ENCODE data around the gene SRP68.

SRP68 gene

DNA sequence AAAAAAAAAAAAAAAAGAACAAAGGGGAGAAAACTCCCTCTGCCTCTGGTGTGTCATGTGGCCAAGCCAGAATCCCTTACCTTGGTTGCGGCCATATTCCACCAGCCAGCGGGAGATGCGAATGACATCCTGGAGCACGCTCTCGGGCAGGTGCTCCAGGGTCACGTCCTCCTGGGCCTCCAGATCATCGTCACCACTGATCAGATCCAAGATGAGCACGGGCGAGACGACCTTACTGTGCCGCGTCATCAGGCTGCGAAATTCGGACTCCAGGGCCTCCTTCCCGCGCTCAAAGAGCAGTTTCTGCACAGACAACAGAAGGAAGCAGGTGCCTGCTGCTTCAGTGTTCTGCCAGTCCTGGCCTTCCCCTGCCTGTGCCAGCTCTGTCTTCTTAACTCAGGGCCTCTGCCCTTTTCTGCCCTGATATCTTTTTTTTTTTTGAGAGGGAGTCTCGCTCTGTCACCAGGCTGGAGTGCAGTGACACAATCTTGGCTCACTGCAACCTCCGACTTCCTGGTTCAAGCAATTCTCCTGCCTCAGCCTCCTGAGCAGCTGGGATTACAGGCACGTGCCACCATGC is 25.5 kb upstream of the SRP68 start:
- TF ChIP-seq ZNF274 (IDR thresholded peaks at IDR 0.05; ENCODE audit: low read depth, low read length): no peak
- H3K4me3 ChIP-seq (ENCODE audit: low read length): no peak overlapping the region

- no peak for TF ChIP-seq ZNF274 (IDR thresholded peaks at IDR 0.05; ENCODE audit: low read depth, low read length)
- H3K4me3 ChIP-seq (ENCODE audit: low read length): no peak overlapping the region
Observed at GRCh38 chr17:76095943-76096342, 23.6 kb upstream of the SRP68 start.

- TF ChIP-seq ZNF274 (IDR thresholded peaks at IDR 0.05; ENCODE audit: low read depth, low read length): no peak
- no peak overlapping the region for H3K4me3 ChIP-seq (ENCODE audit: low read length)
Observed at GRCh38 chr17:76094046-76094445, 21.7 kb upstream of the SRP68 start.

- TF ChIP-seq ZNF274 (IDR thresholded peaks at IDR 0.05; ENCODE audit: low read depth, low read length): no peak
- no peak overlapping the region for H3K4me3 ChIP-seq (ENCODE audit: low read length)
Observed at GRCh38 chr17:76092526-76093413, 20.5 kb upstream of the SRP68 start.

DNA sequence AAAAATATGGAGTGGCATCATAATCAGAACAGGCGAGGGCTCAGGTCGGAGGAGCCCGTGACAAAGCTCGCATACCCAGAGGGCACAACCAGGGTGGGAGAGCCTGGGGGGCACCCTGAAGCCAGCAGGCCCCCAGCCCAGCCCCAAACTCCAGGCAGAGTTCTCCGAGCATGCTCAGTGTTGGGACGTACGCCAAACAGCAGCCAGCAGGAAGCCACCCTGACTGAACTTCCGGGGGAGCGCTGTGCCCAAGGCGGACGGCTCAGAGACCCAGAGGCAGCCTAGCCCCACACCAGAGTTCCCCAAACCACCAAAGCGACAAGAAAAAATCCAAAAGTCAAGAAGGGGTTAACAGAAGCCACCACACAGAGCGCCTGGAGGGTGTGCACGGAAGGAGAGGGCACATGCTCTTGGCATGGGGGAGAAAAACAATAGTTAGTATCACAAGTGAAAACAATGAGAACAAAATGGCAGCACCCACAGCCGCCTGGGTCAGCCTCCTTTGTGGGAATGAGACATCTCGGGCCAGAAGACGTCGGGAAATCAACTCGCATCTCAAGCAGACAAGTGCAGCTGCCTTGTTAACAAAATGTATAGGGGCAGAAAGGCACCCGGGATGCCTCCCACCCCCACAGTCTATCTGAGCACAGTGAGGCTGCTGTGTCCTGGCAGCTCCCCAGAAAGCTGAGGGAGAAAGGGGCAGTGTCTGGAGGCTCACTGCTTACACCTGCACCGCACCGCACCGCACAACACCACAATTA is 19.4 kb upstream of the SRP68 start:
- H3K4me3 ChIP-seq (ENCODE audit: low read length): no peak overlapping the region
- no peak for TF ChIP-seq ZNF274 (IDR thresholded peaks at IDR 0.05; ENCODE audit: low read depth, low read length)

- TF ChIP-seq ZNF274 (IDR thresholded peaks at IDR 0.05; ENCODE audit: low read depth, low read length): no peak
- H3K4me3 ChIP-seq (ENCODE audit: low read length): no peak overlapping the region
Observed at GRCh38 chr17:76090517-76091129, 18.3 kb upstream of the SRP68 start.

GRCh38 chr17:76089680-76090516 is 17.6 kb upstream of the SRP68 start:
- TF ChIP-seq ZNF274 (IDR thresholded peaks at IDR 0.05; ENCODE audit: low read depth, low read length): no peak

DNA sequence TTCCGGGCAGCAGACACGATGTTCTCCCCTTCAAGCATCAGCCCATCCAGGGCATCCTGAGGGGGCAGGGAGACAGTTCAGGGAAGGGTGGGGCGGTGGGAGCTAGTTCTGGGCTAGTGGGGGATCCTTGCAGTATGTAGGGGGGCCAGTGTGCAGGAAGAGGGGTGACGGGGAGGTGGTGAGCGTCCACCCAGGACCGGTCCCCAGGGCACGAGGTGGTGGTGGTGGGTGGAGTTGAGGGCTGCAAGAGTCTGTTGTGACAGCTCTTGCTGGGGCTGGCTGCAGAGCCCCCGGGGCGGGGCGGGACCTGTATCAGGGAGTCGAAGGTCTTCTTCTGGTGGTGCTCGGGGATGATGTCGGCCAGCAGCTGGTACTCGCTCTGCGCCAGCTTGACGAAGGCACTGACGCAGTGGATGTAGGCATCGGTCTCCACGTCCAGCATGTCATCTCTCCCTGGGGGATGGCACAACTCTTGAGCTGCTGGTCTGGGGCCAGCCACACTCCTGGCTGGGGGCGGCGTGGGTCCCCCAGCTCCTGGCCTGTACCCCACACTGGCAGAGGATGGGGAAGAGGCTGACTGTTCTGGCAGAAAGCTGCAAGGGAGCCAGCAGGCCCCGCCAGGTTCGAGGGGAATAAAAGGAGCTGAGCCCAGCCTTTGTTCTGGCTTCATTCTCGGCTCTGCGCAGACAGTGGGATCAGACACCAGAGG is 16.7 kb upstream of the SRP68 start:
- no peak overlapping the region for H3K4me3 ChIP-seq (ENCODE audit: low read length)
- no peak for TF ChIP-seq ZNF274 (IDR thresholded peaks at IDR 0.05; ENCODE audit: low read depth, low read length)

More at GRCh38 chr17:76089680-76090516, 17.6 kb upstream of the SRP68 start:
- no peak overlapping the region for H3K4me3 ChIP-seq (ENCODE audit: low read length)

- no peak for TF ChIP-seq ZNF274 (IDR thresholded peaks at IDR 0.05; ENCODE audit: low read depth, low read length)
- no peak overlapping the region for H3K4me3 ChIP-seq (ENCODE audit: low read length)
Observed at GRCh38 chr17:76088041-76088867, 15.9 kb upstream of the SRP68 start.

DNA sequence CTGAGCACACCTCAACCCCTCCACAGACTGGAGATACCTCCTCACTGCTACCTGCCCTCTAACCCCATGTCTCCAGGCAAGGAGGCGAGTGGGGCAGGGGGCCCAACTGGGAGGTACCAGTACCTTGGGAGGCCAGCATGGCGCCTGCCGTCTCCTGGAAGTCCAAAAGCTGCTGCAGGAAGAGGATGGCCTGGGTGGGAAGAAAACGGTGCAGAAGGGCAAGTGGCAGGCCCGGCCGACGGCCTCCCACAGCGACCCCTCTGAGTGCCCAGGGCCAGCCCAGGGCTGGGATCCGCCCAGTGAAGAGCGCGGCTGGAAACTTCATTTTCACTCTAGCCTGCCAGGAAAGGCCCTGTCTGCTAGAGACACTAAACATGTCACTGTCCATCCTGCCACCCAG is 15.2 kb upstream of the SRP68 start:
- H3K4me3 ChIP-seq (ENCODE audit: low read length): no peak overlapping the region
- TF ChIP-seq ZNF274 (IDR thresholded peaks at IDR 0.05; ENCODE audit: low read depth, low read length): no peak

DNA sequence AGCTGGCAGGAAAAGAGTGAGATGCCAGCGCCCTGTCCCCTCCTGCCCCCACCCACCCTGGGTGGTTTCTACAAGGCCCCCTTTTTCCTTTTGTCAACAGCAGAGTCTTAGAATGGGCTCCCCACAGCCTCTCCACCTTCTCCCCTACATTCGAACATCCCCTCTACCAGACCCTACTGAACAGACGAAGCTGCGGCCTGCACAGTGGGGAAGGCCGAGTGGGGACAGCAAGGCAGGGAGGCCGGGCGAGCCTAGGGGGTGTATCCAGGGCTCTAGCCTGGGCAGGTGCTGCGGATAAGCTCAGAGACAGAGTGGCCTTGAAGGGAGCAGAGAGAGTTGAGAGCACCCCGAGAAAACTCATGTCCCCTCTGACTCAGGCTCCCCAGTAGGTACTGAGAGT is 14.1 kb upstream of the SRP68 start:
- H3K4me3 ChIP-seq (ENCODE audit: low read length): no peak overlapping the region
- TF ChIP-seq ZNF274 (IDR thresholded peaks at IDR 0.05; ENCODE audit: low read depth, low read length): no peak

DNA sequence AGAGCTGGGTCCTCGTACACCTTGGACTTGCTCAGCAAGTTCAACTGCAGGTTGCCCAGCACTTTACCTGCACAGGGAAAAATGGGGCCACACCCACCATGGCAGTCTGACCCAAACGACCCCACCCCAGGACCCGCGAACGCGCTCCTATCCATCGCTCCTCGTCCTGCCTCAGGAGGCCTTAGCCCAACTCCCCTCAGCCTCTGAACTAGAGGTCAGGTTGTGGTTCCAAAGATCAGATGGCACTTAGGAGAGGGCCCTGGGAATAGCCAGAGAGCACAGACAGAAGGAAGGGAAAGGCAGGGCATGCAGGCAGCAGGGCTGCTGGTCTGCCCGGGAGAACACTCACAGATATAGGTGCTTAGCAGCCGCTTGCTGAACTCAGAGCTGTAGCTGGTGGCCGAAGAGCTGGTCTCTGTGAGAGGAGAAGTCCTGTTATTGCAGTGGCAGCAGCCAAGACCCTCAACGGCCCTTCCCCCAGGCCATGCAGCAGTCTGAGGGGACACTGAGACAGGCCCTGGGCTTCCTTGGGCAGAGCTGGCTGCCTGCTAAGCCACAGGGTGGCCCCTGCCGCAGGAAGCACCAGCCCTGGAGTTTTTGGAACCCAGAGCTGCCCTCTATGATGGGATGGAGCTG is 13.5 kb upstream of the SRP68 start:
- no peak overlapping the region for H3K4me3 ChIP-seq (ENCODE audit: low read length)
- no peak for TF ChIP-seq ZNF274 (IDR thresholded peaks at IDR 0.05; ENCODE audit: low read depth, low read length)
